ENCODE measurements around the gene PARD3.

DNA sequence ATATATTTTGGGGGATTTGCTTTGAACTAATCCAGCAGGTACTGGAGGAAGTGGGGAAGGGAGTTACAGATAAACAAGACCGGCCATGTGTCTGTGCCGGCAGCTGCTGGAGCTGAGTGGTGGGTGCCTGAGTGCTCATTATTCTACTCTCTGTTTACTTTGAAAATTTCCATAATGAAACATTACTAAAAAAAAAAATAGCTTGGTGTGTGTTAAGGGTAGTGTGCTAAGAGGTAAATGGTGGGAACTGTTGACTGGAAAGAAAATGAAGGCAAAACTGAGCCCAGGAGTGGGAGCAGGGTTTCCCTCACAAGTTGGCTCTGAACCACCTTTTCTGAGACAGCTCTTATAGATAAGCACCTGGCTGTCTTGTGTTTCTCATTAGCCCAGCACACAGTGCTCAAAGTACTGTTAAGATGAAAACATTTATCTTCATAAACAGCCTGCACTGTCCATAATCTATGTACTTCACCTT lies 50.6 kb downstream of the PARD3 start:
- TF ChIP-seq, protein P1, sequence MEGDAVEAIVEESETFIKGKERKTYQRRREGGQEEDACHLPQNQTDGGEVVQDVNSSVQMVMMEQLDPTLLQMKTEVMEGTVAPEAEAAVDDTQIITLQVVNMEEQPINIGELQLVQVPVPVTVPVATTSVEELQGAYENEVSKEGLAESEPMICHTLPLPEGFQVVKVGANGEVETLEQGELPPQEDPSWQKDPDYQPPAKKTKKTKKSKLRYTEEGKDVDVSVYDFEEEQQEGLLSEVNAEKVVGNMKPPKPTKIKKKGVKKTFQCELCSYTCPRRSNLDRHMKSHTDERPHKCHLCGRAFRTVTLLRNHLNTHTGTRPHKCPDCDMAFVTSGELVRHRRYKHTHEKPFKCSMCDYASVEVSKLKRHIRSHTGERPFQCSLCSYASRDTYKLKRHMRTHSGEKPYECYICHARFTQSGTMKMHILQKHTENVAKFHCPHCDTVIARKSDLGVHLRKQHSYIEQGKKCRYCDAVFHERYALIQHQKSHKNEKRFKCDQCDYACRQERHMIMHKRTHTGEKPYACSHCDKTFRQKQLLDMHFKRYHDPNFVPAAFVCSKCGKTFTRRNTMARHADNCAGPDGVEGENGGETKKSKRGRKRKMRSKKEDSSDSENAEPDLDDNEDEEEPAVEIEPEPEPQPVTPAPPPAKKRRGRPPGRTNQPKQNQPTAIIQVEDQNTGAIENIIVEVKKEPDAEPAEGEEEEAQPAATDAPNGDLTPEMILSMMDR (IDR thresholded peaks at IDR 0.05) = no peak
- no peak for TF ChIP-seq POLR2A (IDR thresholded peaks at IDR 0.05)
